OCI-LY7 (cell line): ENCODE measurements around the gene ALDH6A1. TPM values are rescaled to one million over a fixed set of nuclear protein-coding genes. Genes with fewer than 3 reads are reported as not detected.

Experiments
- BruUV-seq: library from RNA; stranded (reverse); fragments of 400-500 nt; replicated peaks from 2 replicates; lab custom pipeline; 2021; lab: Mats Ljungman, UMichigan
- CTCF ChIA-PET: fragments of 300-600 bp; sonication (Branson Sonifier 250); formaldehyde crosslinking; loops from one replicate; lab custom pipeline; 2022; ENCODE audit warnings: antibody characterized with exemption; ENCODE audit not compliant: unreplicated experiment; lab: Charles Lee
- POLR2A ChIA-PET: fragments of 300-600 bp; sonication (Branson Sonifier 250); formaldehyde crosslinking; loops from one replicate; lab custom pipeline; 2022; ENCODE audit warnings: antibody characterized with exemption; lab: Charles Lee
- DNase-seq: peaks from one replicate; pipeline ENCODE4 v3.0.0-alpha.2; 2015; ENCODE audit warnings: low spot score
- H2AFZ ChIP-seq: fragments of 200-600 bp; sonication (generic), shearing (Covaris generic); 2 replicates; pipeline ENCODE4 v1.6.1; 2014; ENCODE audit warnings: mild to moderate bottlenecking, antibody characterized with exemption, low read length, moderate library complexity
- H3K27ac ChIP-seq: fragments of 200-600 bp; sonication (generic); 2 replicates; pipeline ENCODE4 v1.5.1; 2014; ENCODE audit warnings: mixed run types, low read depth, mild to moderate bottlenecking, moderate library complexity, low read length, inconsistent platforms; ENCODE audit not compliant: poor library complexity, severe bottlenecking
- H3K36me3 ChIP-seq: fragments of 200-600 bp; sonication (generic); 2 replicates; pipeline ENCODE4 v1.6.1; 2014; ENCODE audit warnings: mild to moderate bottlenecking, antibody characterized with exemption, low read length, moderate library complexity, mixed read lengths; ENCODE audit not compliant: insufficient read depth
- H3K4me1 ChIP-seq: fragments of 200-600 bp; sonication (generic); 2 replicates; pipeline ENCODE4 v1.5.1; 2014; ENCODE audit warnings: mild to moderate bottlenecking, low read length; ENCODE audit not compliant: insufficient read depth, poor library complexity, severe bottlenecking
- H3K4me2 ChIP-seq: fragments of 200-600 bp; sonication (generic); 2 replicates; pipeline ENCODE4 v1.6.1; 2014; ENCODE audit warnings: mild to moderate bottlenecking, low read length
- H3K4me3 ChIP-seq: fragments of 200-600 bp; sonication (generic); 2 replicates; pipeline ENCODE4 v1.5.1; 2014; ENCODE audit warnings: mild to moderate bottlenecking, low read depth, low read length; ENCODE audit not compliant: poor library complexity, severe bottlenecking
- H3K79me2 ChIP-seq: fragments of 200-600 bp; sonication (generic); 2 replicates; pipeline ENCODE4 v1.6.1; 2016; ENCODE audit warnings: low read depth, mild to moderate bottlenecking, low read length, moderate library complexity, mixed read lengths; ENCODE audit not compliant: insufficient read depth
- H3K9me2 ChIP-seq: fragments of 200-600 bp; sonication (generic); 2 replicates; pipeline ENCODE4 v1.6.1; 2016; ENCODE audit warnings: mild to moderate bottlenecking, low read length, mixed read lengths; ENCODE audit not compliant: insufficient read depth
- H3K9me3 ChIP-seq: fragments of 200-600 bp; sonication (generic); 2 replicates; pipeline ENCODE4 v1.6.1; 2014; ENCODE audit warnings: mild to moderate bottlenecking, mixed run types, low read length, mixed read lengths
- H4K20me1 ChIP-seq: fragments of 200-600 bp; sonication (generic); 2 replicates; pipeline ENCODE4 v1.6.1; 2014; ENCODE audit warnings: mild to moderate bottlenecking, antibody characterized with exemption, low read length, moderate library complexity, mixed read lengths; ENCODE audit not compliant: insufficient read depth
- CTCF ChIP-seq: fragments of 200-600 bp; sonication (generic); conservative IDR thresholded peaks from 2 replicates; pipeline ENCODE4 v1.5.1; 2014; ENCODE audit warnings: mild to moderate bottlenecking, antibody characterized with exemption, low read length, moderate library complexity, mixed read lengths
- EZH2phosphoT487 ChIP-seq: fragments of 200-600 bp; sonication (generic); IDR thresholded peaks from 2 replicates; pipeline ENCODE4 v1.6.1; 2018; ENCODE audit warnings: low read depth, borderline replicate concordance, mild to moderate bottlenecking, mixed run types, antibody characterized with exemption, low read length, moderate library complexity, mixed read lengths
- intact Hi-C: fragments of 100-400 bp; cut with micrococcal nuclease; formaldehyde crosslinking; loops from one replicate; pipeline ENCODE4 v1.10.0; 2022; ENCODE audit not compliant: unreplicated experiment
- total RNA-seq, 2 experiments: library from RNA; depleted of rRNA in 1 of 2; stranded (reverse); fragments of >200 nt in 1 of 2; shearing (Covaris generic) in 1 of 2; gene quantifications; 2 replicates each; pipeline ENCODE4 v1.2.3, GENCODE V29; 2014 to 2022

Gene ALDH6A1
- total RNA-seq, 2 experiments from 2014 or later: 17.0 to 20.7 TPM

DNA sequence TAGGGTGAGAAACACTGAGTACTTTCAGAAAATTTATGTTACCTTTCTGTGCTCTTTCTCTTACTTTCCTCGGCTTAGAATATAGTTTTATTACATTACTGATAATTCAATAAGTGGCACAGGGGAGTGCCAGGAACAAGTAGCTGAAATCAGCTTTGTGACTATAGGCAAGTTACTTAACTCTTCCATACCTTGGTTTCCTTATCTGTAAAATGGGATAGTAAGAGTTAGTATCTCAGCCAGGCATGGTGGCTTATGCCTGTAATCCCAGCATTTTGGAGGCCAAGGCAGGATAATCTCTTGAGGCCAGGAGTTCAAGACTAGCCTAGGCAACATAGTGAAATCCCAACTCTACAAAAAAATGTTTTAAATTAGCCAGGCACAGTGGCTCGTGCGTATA is 49.7 kb downstream of the ALDH6A1 start:
- BruUV-seq: no TSS peak
- ChIA-PET CTCF (no interaction called here), POLR2A (interaction anchor here (0.6 to 0.7 kb wide), 3 partner anchors 15 to 571 kb away, joined by 3 to 5 read pairs (median 5); no protein-coding TSS in a partner anchor)

DNA sequence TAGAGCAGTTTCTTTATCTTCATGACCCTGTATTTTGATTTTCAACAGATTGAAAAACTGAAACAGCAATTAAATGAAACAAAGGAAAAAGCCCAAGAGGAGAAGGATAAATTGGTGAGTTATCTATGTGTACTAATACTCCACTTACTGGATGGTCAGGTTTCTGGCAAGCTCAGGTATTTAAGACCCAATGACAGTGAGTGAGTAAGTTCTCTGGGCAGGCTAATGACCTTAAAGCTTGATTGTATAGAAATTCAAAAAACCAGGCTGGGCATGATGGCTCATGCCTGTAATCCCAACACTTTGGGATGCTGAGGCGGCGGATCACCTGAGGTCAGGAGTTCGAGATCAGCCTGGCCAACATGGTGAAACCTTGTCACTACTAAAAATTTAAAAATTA is 55.1 kb downstream of the ALDH6A1 start:
- Histone ChIP-seq H2AFZ (no peak overlapping the region), H4K20me1 (no peaks in the 10 kb centered on the region), H3K9me2 (no peaks in the 10 kb centered on the region), H3K27ac (no peak overlapping the region), H3K9me3 (no peaks in the 10 kb centered on the region), H3K36me3 (no peaks in the 10 kb centered on the region), H3K4me3 (no peak overlapping the region), H3K79me2 (no peaks in the 10 kb centered on the region), H3K4me1 (no peaks in the 10 kb centered on the region), H3K4me2 (no peak overlapping the region)
- intact Hi-C loops: no loop called here
- DNase-seq: no peak
- ChIA-PET CTCF (no interaction called here), POLR2A (no interaction called here)
- BruUV-seq: no TSS peak
- no peak for TF ChIP-seq EZH2phosphoT487
- no peak for TF ChIP-seq CTCF

More for the DNA sequence above, 49.7 kb downstream of the ALDH6A1 start:
- DNase-seq: no peak
- no peak overlapping the region for H3K27ac ChIP-seq
- TF ChIP-seq CTCF (no peak), EZH2phosphoT487 (no peak)
- no peaks in the 10 kb centered on the region for H4K20me1 ChIP-seq
- intact Hi-C loops: loop anchor here (10.0 kb wide), 2 partner anchors 320 to 530 kb away; partner anchors contain the start of gene PNMA1
- no peaks in the 10 kb centered on the region for H3K9me2 ChIP-seq
- H3K36me3 ChIP-seq: no peaks in the 10 kb centered on the region
- no peaks in the 10 kb centered on the region for H3K79me2 ChIP-seq
- no peak overlapping the region for H3K4me3 ChIP-seq
- no peaks in the 10 kb centered on the region for H3K9me3 ChIP-seq
- H3K4me2 ChIP-seq: no peak overlapping the region
- no peaks in the 10 kb centered on the region for H3K4me1 ChIP-seq
- H2AFZ ChIP-seq: no peak overlapping the region

- BruUV-seq: no TSS peak
- Histone ChIP-seq H3K4me2 (no peak overlapping the region), H3K36me3 (no peaks in the 10 kb centered on the region), H3K9me3 (no peaks in the 10 kb centered on the region), H3K9me2 (no peaks in the 10 kb centered on the region), H3K79me2 (no peaks in the 10 kb centered on the region), H4K20me1 (no peaks in the 10 kb centered on the region), H3K27ac (no peak overlapping the region), H3K4me3 (no peak overlapping the region), H3K4me1 (peaks cover 3% of the 10 kb centered on the region), H2AFZ (no peak overlapping the region)
- POLR2A ChIA-PET: no interaction called here
- no peak for TF ChIP-seq CTCF
- no peak for TF ChIP-seq EZH2phosphoT487
- intact Hi-C loops: no loop called here
- DNase-seq: no peak
- CTCF ChIA-PET: no interaction called here
These were observed 61.9 kb downstream of the ALDH6A1 start for GRCh38 chr14:74022346-74022745.
